Cardiac muscle cell (in vitro differentiated cells and primary cell): ENCODE results near the gene CCSER2. TPM values are rescaled to one million over a fixed set of nuclear protein-coding genes. Genes with fewer than 3 reads are reported as not detected.
"Not testable (repeated sequence)": the region's sequence is repeated elsewhere in the genome, so short reads cannot be mapped to it uniquely, and the experiment has no call there.

Experiments used
- DNase-seq, 2 donors: peaks; one replicate each; pipeline versions ENCODE4 v3.0.0 to v3.0.0-alpha.2; 2010 to 2017; ENCODE audit warnings: low read depth in 1 of 2, low spot score in 1 of 2
- H3K27ac ChIP-seq: fragments of 200-600 bp; sonication (generic); 2 replicates; pipeline ENCODE4 v1.5.1; 2016
- H3K27me3 ChIP-seq: fragments of 200-600 bp; sonication (generic); 2 replicates; pipeline ENCODE4 v1.6.0; 2016; ENCODE audit warnings: control low read depth
- H3K36me3 ChIP-seq: fragments of 200-600 bp; sonication (generic); 2 replicates; pipeline ENCODE4 v1.5.1; 2016; ENCODE audit warnings: control low read depth
- H3K4me1 ChIP-seq: fragments of 200-600 bp; sonication (generic); 2 replicates; pipeline ENCODE4 v1.8.1; 2017; ENCODE audit warnings: low read depth, mild to moderate bottlenecking, mixed run types
- H3K4me3 ChIP-seq: fragments of 200-600 bp; sonication (generic); 2 replicates; pipeline ENCODE4 v1.5.1; 2016; ENCODE audit warnings: mild to moderate bottlenecking
- H3K9me3 ChIP-seq: fragments of 200-600 bp; sonication (generic); 2 replicates; pipeline ENCODE4 v1.5.1; 2017; ENCODE audit warnings: low read depth, mild to moderate bottlenecking, control low read depth
- polyA plus RNA-seq: library from polyadenylated mRNA; unstranded; fragments of >200 nt; fragmentation: Nextera tagmentation; extraction: Ambion mirVana; gene quantifications from 2 replicates; pipeline ENCODE4 v1.2.1, GENCODE V29; 2016
- total RNA-seq: library from RNA; depleted of rRNA; stranded (reverse); fragments of >200 nt; gene quantifications from 2 replicates; pipeline ENCODE4 v1.2.3, GENCODE V29; 2016
- TF ChIP-seq, protein P1 (sequence below): IDR thresholded peaks from 2 replicates; pipeline ENCODE4 v1.5.1; 2012; ENCODE audit warnings: low read depth, mild to moderate bottlenecking, low read length

CCSER2 gene
- total and polyA plus RNA-seq, 2 experiments from 2014 or later, result 22.5 to 32.9 TPM

DNA sequence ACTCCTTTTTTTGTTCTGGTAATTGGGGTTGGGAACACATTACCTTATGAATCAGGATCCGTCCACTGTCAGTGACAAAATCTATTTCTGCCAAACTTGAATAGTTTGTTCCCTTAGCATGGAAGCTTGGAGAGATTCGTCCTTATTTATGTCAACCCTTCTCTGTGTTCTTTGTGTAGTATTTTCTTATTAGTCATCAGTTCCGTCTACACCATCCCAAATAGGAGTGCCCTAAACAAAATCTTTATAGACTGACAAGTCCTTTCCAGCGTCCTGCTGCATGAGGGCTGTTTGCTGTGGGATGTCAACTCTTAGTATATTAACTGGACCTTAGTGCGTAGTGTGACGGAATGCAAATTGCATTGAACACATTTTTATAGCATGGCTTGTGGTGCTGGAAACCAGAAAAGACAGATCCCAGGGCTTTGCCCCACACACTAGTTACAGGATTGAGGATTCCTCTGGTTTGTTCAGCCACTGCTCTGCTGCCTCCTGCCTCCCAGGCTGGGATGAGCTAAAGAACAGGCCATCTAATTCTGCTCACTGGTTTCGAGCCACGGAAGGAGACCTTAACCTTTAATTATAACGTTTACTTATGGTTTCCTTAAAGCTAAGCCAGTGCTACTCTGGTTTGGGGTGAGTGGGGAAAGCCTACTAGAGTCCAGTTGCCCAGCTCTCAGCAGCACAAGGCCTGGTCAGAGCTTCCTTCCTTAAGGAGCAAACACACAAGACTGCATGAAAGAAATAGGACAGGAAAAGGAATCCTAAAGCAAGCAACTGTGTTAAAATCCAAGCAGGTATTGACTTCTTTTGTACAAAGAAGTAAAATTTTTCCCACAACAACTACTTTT, 194.4 kb downstream of the CCSER2 start:
- Histone ChIP-seq H3K4me1 (peaks cover 18% of the 10 kb centered on the region), H3K9me3 (no peaks in the 10 kb centered on the region), H3K36me3 (no peaks in the 10 kb centered on the region), H3K4me3 (no peak overlapping the region), H3K27me3 (no peaks in the 10 kb centered on the region), H3K27ac (no peak overlapping the region)
- no peak for DNase-seq
- TF ChIP-seq, protein P1, sequence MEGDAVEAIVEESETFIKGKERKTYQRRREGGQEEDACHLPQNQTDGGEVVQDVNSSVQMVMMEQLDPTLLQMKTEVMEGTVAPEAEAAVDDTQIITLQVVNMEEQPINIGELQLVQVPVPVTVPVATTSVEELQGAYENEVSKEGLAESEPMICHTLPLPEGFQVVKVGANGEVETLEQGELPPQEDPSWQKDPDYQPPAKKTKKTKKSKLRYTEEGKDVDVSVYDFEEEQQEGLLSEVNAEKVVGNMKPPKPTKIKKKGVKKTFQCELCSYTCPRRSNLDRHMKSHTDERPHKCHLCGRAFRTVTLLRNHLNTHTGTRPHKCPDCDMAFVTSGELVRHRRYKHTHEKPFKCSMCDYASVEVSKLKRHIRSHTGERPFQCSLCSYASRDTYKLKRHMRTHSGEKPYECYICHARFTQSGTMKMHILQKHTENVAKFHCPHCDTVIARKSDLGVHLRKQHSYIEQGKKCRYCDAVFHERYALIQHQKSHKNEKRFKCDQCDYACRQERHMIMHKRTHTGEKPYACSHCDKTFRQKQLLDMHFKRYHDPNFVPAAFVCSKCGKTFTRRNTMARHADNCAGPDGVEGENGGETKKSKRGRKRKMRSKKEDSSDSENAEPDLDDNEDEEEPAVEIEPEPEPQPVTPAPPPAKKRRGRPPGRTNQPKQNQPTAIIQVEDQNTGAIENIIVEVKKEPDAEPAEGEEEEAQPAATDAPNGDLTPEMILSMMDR, result no peak

DNA sequence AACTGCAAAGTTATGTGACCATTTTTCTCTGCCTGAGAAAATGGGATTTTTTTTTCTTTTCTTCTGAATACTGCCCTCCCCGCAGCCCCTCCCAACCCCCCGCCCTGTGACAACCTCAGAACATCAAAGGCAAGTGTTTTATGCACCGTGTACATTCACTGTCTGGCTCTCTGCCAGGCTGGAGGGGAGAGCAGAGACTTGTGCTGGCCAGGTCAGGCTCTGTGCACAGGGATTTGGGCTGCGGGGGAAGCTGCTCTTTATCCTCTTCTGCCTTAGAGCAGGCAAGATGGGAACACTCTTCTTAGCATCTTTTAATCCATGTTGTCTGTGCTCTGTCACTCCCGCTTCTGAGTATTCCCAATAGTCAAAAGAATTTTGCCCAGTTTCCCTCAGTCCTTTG, 195.1 kb downstream of the CCSER2 start:
- H3K4me3 ChIP-seq, result no peak overlapping the region
- no peaks in the 10 kb centered on the region for H3K36me3 ChIP-seq
- H3K27me3 ChIP-seq, result no peaks in the 10 kb centered on the region
- no peaks in the 10 kb centered on the region for H3K9me3 ChIP-seq
- H3K4me1 ChIP-seq, result peaks cover 18% of the 10 kb centered on the region
- H3K27ac ChIP-seq, result no peak overlapping the region
- DNase-seq, result peak; percentile 33 to 37
- TF ChIP-seq, protein P1, result no peak

DNA sequence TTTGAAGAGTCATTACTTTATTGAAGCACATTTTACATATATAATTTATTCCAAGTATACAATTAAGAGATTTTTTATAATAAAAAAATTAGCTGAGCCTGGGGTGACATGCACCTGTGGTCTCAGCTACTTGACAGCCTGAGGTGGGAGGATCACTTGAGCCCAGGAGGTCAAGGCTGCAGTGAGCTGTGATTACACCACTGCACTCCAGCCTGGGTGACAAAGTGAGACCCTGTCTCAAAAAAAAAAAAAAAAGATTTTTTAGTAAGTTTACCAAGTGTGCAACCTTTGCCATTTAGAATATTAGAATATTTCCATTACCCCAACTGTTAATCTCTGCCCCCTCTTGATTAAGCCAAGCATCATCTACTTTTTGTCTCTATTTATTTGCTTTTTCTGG, 196.0 kb downstream of the CCSER2 start:
- Histone ChIP-seq H3K9me3 (no peaks in the 10 kb centered on the region), H3K27ac (no peak overlapping the region), H3K4me1 (peaks cover 18% of the 10 kb centered on the region), H3K27me3 (no peaks in the 10 kb centered on the region), H3K4me3 (no peak overlapping the region), H3K36me3 (no peaks in the 10 kb centered on the region)
- DNase-seq, result no peak
- TF ChIP-seq, protein P1, result no peak

GRCh38 chr10:84525120-84525806, 196.9 kb downstream of the CCSER2 start:
- Histone ChIP-seq H3K4me1 (peaks cover 18% of the 10 kb centered on the region), H3K36me3 (no peaks in the 10 kb centered on the region), H3K27ac (peak overlapping the region; percentile 42), H3K27me3 (no peaks in the 10 kb centered on the region), H3K9me3 (no peaks in the 10 kb centered on the region), H3K4me3 (no peak overlapping the region)
- DNase-seq, result peak in 1 of 2 donors; percentile 29
- TF ChIP-seq, protein P1, result no peak

- not testable (repeated sequence) for DNase-seq, H3K27me3 ChIP-seq, H3K27ac ChIP-seq, H3K4me3 ChIP-seq, H3K9me3 ChIP-seq, H3K36me3 ChIP-seq
- H3K4me1 ChIP-seq, result peaks cover 18% of the 10 kb centered on the region
Measured at GRCh38 chr10:84525807-84526182, 197.4 kb downstream of the CCSER2 start.

GRCh38 chr10:84527386-84527785, 199.0 kb downstream of the CCSER2 start:
- H3K4me3 ChIP-seq, DNase-seq, H3K9me3 ChIP-seq, H3K36me3 ChIP-seq, H3K27me3 ChIP-seq, H3K27ac ChIP-seq: not testable (repeated sequence)
- H3K4me1 ChIP-seq, result peaks cover 18% of the 10 kb centered on the region

GRCh38 chr10:84528526-84528925, 200.1 kb downstream of the CCSER2 start:
- H3K9me3 ChIP-seq, H3K36me3 ChIP-seq, H3K27me3 ChIP-seq, DNase-seq, H3K4me3 ChIP-seq, H3K27ac ChIP-seq: not testable (repeated sequence)
- H3K4me1 ChIP-seq, result peaks cover 14% of the 10 kb centered on the region
